GM12801 (cell line): ENCODE measurements around the gene RBM4B.

Experiments
- TF ChIP-seq, protein P1 (sequence below): IDR thresholded peaks from one replicate; pipeline ENCODE4 v1.5.1; 2011; ENCODE audit warnings: control low read depth; ENCODE audit not compliant: insufficient read length; ENCODE audit errors: extremely low read depth

RBM4B gene

DNA sequence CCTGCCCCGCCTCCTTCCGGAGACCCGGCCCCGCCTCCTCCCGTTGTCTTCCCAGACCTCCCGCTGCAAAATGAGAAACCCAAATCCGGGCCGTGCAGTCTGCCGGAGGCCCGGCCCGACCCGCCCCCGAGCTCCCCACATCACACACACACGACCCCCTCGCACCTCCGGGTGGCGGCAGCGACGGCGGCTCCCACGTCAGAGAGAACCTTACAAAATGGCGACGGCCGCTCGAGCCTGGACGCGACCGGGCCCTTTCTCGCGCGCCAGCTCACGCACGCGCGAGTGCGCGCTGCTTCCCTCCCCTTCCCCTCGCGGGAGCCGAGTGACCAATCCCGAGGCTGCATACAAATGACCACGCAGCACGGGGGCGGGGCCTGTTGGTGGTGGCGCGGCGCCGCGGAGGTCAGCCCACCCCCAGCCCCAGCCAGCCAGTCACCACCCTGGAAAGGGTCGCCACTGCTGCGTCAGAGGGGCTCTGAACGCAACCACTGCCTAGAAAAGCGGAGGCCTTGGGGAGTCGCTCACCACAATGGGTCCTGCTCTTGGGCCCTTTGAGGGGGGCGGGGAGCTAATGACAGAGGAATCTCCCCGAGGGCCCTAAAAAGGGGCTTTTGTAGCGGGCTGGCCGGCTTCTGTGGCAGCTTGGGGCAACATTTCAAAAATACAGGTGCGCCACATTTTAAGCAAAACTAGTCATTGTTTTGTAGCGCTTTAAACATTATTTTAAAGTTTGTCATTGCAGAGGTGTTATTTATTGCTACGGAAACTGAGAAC, at the start of gene RBM4B:
TSS of gene RBM4B (minus strand) at position 289 of the 777 bp plus-strand sequence. CDS start 808 bp downstream, outside the sequence.
- TF ChIP-seq, protein P1, sequence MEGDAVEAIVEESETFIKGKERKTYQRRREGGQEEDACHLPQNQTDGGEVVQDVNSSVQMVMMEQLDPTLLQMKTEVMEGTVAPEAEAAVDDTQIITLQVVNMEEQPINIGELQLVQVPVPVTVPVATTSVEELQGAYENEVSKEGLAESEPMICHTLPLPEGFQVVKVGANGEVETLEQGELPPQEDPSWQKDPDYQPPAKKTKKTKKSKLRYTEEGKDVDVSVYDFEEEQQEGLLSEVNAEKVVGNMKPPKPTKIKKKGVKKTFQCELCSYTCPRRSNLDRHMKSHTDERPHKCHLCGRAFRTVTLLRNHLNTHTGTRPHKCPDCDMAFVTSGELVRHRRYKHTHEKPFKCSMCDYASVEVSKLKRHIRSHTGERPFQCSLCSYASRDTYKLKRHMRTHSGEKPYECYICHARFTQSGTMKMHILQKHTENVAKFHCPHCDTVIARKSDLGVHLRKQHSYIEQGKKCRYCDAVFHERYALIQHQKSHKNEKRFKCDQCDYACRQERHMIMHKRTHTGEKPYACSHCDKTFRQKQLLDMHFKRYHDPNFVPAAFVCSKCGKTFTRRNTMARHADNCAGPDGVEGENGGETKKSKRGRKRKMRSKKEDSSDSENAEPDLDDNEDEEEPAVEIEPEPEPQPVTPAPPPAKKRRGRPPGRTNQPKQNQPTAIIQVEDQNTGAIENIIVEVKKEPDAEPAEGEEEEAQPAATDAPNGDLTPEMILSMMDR, result no peak

- TF ChIP-seq, protein P1, result no peak
These were observed 48.0 kb upstream of the RBM4B start for GRCh38 chr11:66725647-66726046.

DNA sequence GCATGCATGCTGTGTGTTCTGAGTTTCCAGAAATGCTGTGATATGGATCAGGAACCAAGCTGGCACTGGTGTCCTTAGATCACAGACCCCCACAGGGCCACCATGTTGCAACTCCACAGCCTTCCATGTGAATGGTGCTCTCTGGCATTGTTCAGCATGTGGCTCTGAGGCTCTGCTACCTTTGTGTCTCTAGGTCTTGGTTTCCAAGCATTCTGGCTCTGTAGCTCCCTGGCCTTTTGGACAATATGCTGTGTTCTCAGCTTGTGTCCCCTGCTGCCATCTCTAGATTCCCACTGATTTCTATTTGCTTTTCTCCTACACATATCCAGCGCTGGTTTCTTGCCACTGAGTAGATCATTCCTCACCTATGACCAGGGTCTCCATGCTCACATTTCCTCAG, 47.4 kb upstream of the RBM4B start:
- TF ChIP-seq, protein P1, result no peak

GRCh38 chr11:66723693-66724092, 46.0 kb upstream of the RBM4B start:
- TF ChIP-seq, protein P1, result no peak

GRCh38 chr11:66722745-66723651, 45.3 kb upstream of the RBM4B start:
- TF ChIP-seq, protein P1, result no peak

GRCh38 chr11:66721939-66722338, 44.3 kb upstream of the RBM4B start:
- TF ChIP-seq, protein P1, result no peak

DNA sequence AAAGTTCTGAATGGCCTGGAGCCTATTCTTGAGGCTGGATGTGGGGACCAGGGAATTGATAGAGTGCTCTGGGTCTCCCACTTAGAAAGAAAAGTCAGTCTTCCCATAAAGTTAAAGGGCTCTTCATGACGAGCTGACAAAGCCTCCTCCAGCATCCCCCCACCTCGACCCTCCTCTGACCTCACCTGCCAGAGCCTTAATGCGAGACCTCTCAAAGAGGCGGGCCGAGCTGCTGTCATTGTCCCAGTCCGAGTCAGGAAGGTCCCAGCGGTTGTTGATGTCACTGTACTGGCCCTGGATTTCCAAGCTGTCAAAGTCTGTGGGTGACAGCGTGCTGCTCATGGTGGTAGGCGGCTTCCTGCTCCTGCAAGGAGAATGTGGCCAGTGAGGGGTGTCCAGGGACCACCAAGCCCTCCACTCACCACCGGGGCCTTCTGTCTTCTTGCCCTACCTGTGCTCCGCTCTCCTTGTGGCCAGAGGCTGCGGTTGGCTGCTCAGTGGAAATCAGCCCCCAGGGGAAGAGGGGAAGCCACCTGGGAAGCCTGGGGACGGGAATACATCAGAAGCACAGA, 43.3 kb upstream of the RBM4B start:
- TF ChIP-seq, protein P1, result no peak
